Activated T-cell treated with anti-CD3 and anti-CD28 coated beads, Interleukin-2, amount 50 U/mL, for 4 hours (primary cell): Measurements from ENCODE around the gene TTC23. TPM values are rescaled to one million over a fixed set of nuclear protein-coding genes. Genes with fewer than 3 reads are reported as not detected.

Source experiments
- ATAC-seq, 2 donors: fragments of 200-7000 bp; cut with Tn5 transposase; one replicate each; pipeline ENCODE4 v1.10.0; 2021
- DNase-seq: peaks from one replicate; pipeline ENCODE4 v3.0.0-alpha.2; 2020
- H3K27me3 Mint-ChIP-seq: one replicate; pipeline ENCODE4 v1.8.0; 2021; ENCODE audit warnings: low read depth, mixed read lengths
- H3K36me3 Mint-ChIP-seq: one replicate; pipeline ENCODE4 v1.8.0; 2022; ENCODE audit warnings: mixed read lengths; ENCODE audit not compliant: insufficient read depth
- H3K4me1 Mint-ChIP-seq: one replicate; pipeline ENCODE4 v1.8.0; 2021; ENCODE audit warnings: low read depth, mixed read lengths
- H3K4me3 Mint-ChIP-seq: one replicate; pipeline ENCODE4 v1.8.0; 2021; ENCODE audit warnings: mild to moderate bottlenecking, moderate library complexity, mixed read lengths
- H3K9me3 Mint-ChIP-seq: one replicate; pipeline ENCODE4 v1.8.0; 2021; ENCODE audit warnings: mixed read lengths
- total RNA-seq, 3 donors: library from RNA; stranded (reverse); gene quantifications; one replicate each; pipeline ENCODE4 v1.2.1, GENCODE V29; 2021

TTC23 gene
- total RNA-seq, 3 donors from 2014 or later = 1.1 to 3.0 (median 1.6) TPM

DNA sequence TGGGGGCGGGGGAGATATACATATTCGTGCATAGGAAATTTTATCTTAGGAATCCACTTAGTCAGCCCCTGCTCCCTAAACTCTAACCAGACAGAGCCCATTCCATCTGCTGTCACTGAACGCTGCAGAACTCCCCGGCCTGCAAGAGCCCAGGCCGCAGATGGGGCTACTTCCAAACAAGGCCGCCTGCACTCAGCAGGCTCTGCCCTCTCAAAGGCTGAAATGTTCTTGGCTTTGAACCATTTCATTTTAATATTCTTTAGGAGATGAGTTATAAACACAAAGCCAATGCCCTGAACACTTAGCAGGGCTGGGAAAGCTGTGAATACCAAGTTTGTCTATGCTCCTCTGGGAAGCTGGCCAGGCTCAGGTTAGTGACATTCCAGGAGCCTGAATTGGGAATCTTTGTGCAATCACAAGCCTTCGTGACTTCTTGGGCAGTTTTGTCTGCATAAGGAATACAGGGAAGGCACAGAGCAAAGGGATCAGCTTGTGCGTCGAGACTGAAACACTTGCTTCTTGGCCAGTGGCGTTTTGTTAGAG is 79.5 kb downstream of the TTC23 start:
- ATAC-seq (no peak), DNase-seq (no peak)
- Mint-ChIP-seq H3K4me3 (no peak overlapping the region), H3K27me3 (no peaks in the 10 kb centered on the region), H3K4me1 (no peaks in the 10 kb centered on the region), H3K9me3 (no peaks in the 10 kb centered on the region), H3K36me3 (no peaks in the 10 kb centered on the region)

DNA sequence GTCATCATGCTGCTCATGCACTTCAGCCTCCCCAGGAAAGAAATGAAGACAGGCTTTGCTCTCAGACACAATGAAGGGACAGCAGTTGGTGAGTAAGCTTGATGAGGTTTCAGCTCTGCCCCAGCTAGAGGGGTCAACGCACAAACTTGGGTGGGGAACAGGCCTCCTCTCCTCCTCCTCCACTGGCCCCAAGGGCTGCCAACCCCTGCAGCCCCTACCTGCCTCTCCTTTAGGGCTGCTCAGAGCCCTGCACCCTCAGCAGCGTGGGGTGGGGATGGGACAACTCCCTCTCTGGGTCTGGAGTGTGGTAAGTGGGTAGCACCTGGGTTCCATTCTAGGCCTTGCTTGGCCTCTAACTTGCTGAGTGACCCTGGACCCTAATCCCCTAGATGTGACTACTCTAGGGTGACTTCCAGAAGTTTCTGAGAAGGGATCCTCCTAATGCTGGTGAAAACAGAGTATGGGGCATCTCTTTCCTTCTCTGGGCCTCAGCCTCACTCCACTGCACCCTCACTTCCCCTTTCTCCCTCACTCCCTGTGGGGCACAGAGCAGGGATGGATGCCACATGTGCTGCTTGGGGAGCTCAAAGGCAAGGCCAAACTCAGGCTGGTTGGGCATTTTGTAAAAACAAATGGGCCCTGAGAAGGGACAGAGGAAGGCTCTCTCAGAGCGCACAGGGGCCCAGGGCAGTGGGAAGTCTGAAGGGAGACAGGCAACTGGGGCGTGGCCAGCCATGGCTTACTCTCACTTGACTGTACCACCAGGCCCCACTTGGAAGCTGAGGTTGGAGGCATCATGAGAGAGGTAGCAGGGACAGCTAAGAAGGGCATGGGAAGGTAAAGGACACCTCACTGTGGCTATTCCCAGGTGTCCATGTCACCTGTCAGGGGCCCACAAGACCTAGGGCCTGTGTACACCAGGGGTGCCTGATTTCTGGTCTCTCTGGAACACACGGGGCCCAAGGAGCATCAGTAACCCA is 80.5 kb downstream of the TTC23 start:
- H3K4me1 Mint-ChIP-seq = peaks cover 4% of the 10 kb centered on the region
- no peak for DNase-seq
- H3K27me3 Mint-ChIP-seq = no peaks in the 10 kb centered on the region
- ATAC-seq = peak in 1 of 2 donors; percentile 14
- no peaks in the 10 kb centered on the region for H3K36me3 Mint-ChIP-seq
- no peaks in the 10 kb centered on the region for H3K9me3 Mint-ChIP-seq
- no peak overlapping the region for H3K4me3 Mint-ChIP-seq

DNA sequence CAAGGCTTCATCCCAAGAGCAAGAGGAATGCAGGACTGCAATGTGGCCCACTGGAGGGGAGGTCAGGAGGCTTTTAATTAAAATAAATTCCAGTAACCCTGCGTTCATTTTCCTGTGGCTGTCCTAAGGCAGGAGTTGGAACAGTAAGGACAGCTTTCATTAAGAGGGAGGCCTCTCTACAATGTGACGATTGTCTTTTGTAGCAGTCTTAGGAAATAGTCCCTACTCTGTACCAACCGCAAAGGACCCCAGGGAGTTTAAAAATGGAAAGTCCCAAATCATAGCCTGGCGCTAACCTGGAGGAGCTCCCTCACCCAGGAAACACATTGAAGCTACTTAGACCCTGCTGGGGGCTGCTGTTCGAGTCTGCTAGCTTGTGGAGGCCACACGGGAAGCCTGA is 81.7 kb downstream of the TTC23 start:
- H3K36me3 Mint-ChIP-seq = no peaks in the 10 kb centered on the region
- no peak overlapping the region for H3K4me3 Mint-ChIP-seq
- H3K4me1 Mint-ChIP-seq = peaks cover 16% of the 10 kb centered on the region
- no peaks in the 10 kb centered on the region for H3K27me3 Mint-ChIP-seq
- H3K9me3 Mint-ChIP-seq = no peaks in the 10 kb centered on the region
- ATAC-seq = no peak
- DNase-seq = no peak

DNA sequence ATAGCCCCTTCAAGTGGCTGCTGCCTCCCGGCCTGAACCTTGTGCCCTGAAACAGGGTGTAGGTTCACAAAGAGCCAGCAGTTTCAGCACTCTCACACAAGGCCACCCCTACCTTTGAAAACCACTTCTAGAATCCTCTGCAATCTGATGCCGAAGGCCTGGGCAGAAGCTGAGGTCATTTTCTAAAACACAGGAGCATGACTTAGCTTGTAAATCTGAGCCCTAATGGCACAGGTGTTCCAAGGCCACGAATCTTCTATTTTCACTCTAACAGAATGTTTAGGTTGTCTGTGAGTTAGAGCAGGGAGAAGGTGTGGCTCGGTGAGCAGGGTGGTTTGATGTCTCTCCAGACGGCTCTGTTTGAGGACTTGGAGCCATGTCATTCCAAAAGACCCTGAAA is 82.2 kb downstream of the TTC23 start:
- Mint-ChIP-seq H3K9me3 (no peaks in the 10 kb centered on the region), H3K36me3 (no peaks in the 10 kb centered on the region), H3K4me1 (peaks cover 17% of the 10 kb centered on the region), H3K27me3 (no peaks in the 10 kb centered on the region), H3K4me3 (no peak overlapping the region)
- no peak for DNase-seq
- no peak for ATAC-seq

GRCh38 chr15:99165956-99166689 is 83.3 kb downstream of the TTC23 start:
- no peaks in the 10 kb centered on the region for H3K36me3 Mint-ChIP-seq
- H3K9me3 Mint-ChIP-seq = no peaks in the 10 kb centered on the region
- H3K27me3 Mint-ChIP-seq = no peaks in the 10 kb centered on the region
- H3K4me3 Mint-ChIP-seq = no peak overlapping the region
- DNase-seq (no peak), ATAC-seq (no peak)
- peaks cover 17% of the 10 kb centered on the region for H3K4me1 Mint-ChIP-seq

GRCh38 chr15:99165020-99165790 is 84.2 kb downstream of the TTC23 start:
- peaks cover 17% of the 10 kb centered on the region for H3K4me1 Mint-ChIP-seq
- H3K36me3 Mint-ChIP-seq = no peaks in the 10 kb centered on the region
- no peaks in the 10 kb centered on the region for H3K9me3 Mint-ChIP-seq
- ATAC-seq (no peak), DNase-seq (no peak)
- H3K27me3 Mint-ChIP-seq = no peaks in the 10 kb centered on the region
- H3K4me3 Mint-ChIP-seq = no peak overlapping the region

DNA sequence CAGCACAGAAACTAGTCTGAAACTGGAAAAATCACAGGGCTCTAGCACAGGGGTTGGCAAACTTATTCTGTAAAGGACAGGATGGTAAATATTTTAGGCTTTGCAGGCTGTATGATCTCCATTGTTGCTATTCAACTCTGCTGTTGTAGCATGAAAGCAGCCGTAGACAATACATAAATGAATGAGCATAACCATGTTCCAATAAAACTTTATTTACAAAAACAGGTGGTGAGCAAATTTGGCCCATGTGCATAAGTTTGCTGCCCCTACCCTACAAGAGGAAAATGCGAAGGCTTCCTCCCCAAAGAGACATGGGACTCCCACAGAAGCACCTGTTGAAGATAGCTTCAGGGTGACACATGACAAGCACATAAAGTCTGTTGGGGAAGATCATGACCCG is 85.3 kb downstream of the TTC23 start:
- H3K4me1 Mint-ChIP-seq = peaks cover 17% of the 10 kb centered on the region
- H3K4me3 Mint-ChIP-seq = no peak overlapping the region

GRCh38 chr15:99163271-99164062 is 85.9 kb downstream of the TTC23 start:
- ATAC-seq (no peak), DNase-seq (no peak)
- H3K4me3 Mint-ChIP-seq = no peak overlapping the region
- peaks cover 17% of the 10 kb centered on the region for H3K4me1 Mint-ChIP-seq
- H3K36me3 Mint-ChIP-seq = no peaks in the 10 kb centered on the region
- H3K27me3 Mint-ChIP-seq = no peaks in the 10 kb centered on the region
- H3K9me3 Mint-ChIP-seq = no peaks in the 10 kb centered on the region

More for the DNA sequence above, 85.3 kb downstream of the TTC23 start:
- no peaks in the 10 kb centered on the region for H3K9me3 Mint-ChIP-seq
- no peaks in the 10 kb centered on the region for H3K27me3 Mint-ChIP-seq
- H3K36me3 Mint-ChIP-seq = no peaks in the 10 kb centered on the region
- ATAC-seq (no peak), DNase-seq (no peak)

- ATAC-seq = no peak
- Mint-ChIP-seq H3K4me3 (no peak overlapping the region), H3K27me3 (no peaks in the 10 kb centered on the region), H3K9me3 (no peaks in the 10 kb centered on the region), H3K4me1 (peaks cover 12% of the 10 kb centered on the region), H3K36me3 (no peaks in the 10 kb centered on the region)
- DNase-seq = no peak
These were observed 90.6 kb downstream of the TTC23 start for GRCh38 chr15:99158626-99159412.

- no peaks in the 10 kb centered on the region for H3K27me3 Mint-ChIP-seq
- H3K4me3 Mint-ChIP-seq = no peak overlapping the region
- H3K36me3 Mint-ChIP-seq = no peaks in the 10 kb centered on the region
- H3K9me3 Mint-ChIP-seq = no peaks in the 10 kb centered on the region
- H3K4me1 Mint-ChIP-seq = no peaks in the 10 kb centered on the region
- DNase-seq = no peak
- ATAC-seq = no peak
These were observed 91.9 kb downstream of the TTC23 start for GRCh38 chr15:99157456-99157855.

- no peak overlapping the region for H3K4me3 Mint-ChIP-seq
- H3K36me3 Mint-ChIP-seq = no peaks in the 10 kb centered on the region
- DNase-seq (no peak), ATAC-seq (no peak)
- H3K27me3 Mint-ChIP-seq = no peaks in the 10 kb centered on the region
- H3K9me3 Mint-ChIP-seq = no peaks in the 10 kb centered on the region
- no peaks in the 10 kb centered on the region for H3K4me1 Mint-ChIP-seq
These were observed 93.4 kb downstream of the TTC23 start for GRCh38 chr15:99155961-99156443.

GRCh38 chr15:99154271-99154670 is 95.1 kb downstream of the TTC23 start:
- H3K9me3 Mint-ChIP-seq = no peaks in the 10 kb centered on the region
- ATAC-seq (no peak), DNase-seq (no peak)
- no peaks in the 10 kb centered on the region for H3K36me3 Mint-ChIP-seq
- H3K27me3 Mint-ChIP-seq = no peaks in the 10 kb centered on the region
- H3K4me1 Mint-ChIP-seq = no peaks in the 10 kb centered on the region
- no peak overlapping the region for H3K4me3 Mint-ChIP-seq
